Suppressor macrophage treated with lipopolysaccharide for 4 hours (primary cell): ENCODE measurements around the gene CDC14A.
A peak's percentile ranks its signal among the peaks of the same experiment; 100 is the strongest.

ENCODE experiments used
- DNase-seq: peaks from one replicate; pipeline ENCODE4 v3.0.0-alpha.2; 2020

CDC14A gene

GRCh38 chr1:100543640-100544039, 191.3 kb downstream of the CDC14A start:
- DNase-seq: peak; percentile 40

- DNase-seq: no peak
Measured at GRCh38 chr1:100544791-100545190, 192.5 kb downstream of the CDC14A start.

- DNase-seq: no peak
Measured at GRCh38 chr1:100545855-100546254, 193.5 kb downstream of the CDC14A start.

- no peak for DNase-seq
Measured at GRCh38 chr1:100552031-100552430, 199.7 kb downstream of the CDC14A start.

GRCh38 chr1:100552922-100553321, 200.6 kb downstream of the CDC14A start:
- DNase-seq: no peak

GRCh38 chr1:100556181-100556580, 203.9 kb downstream of the CDC14A start:
- no peak for DNase-seq

- DNase-seq: no peak
Measured at GRCh38 chr1:100556925-100557605, 204.8 kb downstream of the CDC14A start.

GRCh38 chr1:100557606-100557953, 205.3 kb downstream of the CDC14A start:
- no peak for DNase-seq

GRCh38 chr1:100565533-100565932, 213.2 kb downstream of the CDC14A start:
- DNase-seq: no peak

- DNase-seq: no peak
Measured at GRCh38 chr1:100565937-100566699, 213.8 kb downstream of the CDC14A start.

- no peak for DNase-seq
Measured at GRCh38 chr1:100567062-100567461, 214.8 kb downstream of the CDC14A start.
